ENCODE data around the gene APC2. TPM values are rescaled to one million over a fixed set of nuclear protein-coding genes. Genes with fewer than 3 reads are reported as not detected.

The APC2 gene
- total RNA-seq, 1 experiment from 2014 or later: 0.68 TPM

DNA sequence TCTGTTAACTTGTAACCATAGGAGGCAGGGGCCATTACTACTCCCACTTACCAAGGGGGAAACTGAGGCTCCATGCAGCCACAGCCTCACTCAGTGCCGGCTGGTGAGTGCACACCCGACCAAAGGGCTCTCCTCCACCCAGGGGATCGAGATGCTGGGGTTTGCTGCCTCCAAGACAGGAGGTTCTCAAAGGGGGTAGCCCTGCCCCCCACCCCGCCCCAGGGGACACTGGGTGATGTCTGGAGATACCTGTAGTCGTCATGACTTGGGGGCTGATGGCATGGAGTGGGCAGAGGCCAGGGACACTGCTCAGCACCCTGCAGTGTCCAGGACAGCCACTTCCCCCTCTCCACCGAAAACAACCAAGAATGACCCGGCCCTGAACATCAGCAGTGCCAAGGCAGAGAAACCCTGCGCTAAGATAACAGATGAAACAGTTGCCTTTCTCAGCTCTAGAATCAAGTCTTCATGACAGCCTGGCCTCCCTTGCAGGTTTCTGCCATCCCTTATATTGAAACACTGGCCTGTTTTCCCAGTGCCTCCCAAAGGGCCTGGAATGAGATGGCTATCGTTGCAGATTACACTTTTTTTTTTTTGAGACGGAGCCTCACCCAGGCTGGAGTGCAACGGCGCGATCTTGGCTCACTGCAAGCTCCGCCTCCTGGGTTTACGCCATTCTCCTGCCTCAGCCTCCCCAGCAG, 44.3 kb downstream of the APC2 start:
- H3K79me2 ChIP-seq (ENCODE audit: insufficient read depth, low read length): no peaks in the 10 kb centered on the region
- no peak for DNase-seq
- H3K14ac ChIP-seq (ENCODE audit: insufficient read depth, low read length): no peak overlapping the region
- no peak overlapping the region for H4K91ac ChIP-seq (ENCODE audit: insufficient read length, low read depth, low read length)
- peaks cover 3% of the 10 kb centered on the region; the same call in 1 of the 2 replicates for H3K27me3 ChIP-seq (ENCODE audit: insufficient read depth, low read length)
- H3K27me3 Mint-ChIP-seq (ENCODE audit: low read depth): peaks cover 60% of the 10 kb centered on the region
- no peak overlapping the region for H3K18ac ChIP-seq (ENCODE audit: insufficient read length, low read depth, low read length)
- no peak overlapping the region for H4K5ac ChIP-seq (ENCODE audit: insufficient read length, low read depth, low read length)
- no peak overlapping the region for H3K4me3 Mint-ChIP-seq
- H3K4me1 ChIP-seq (ENCODE audit: insufficient read depth, low read length): no peaks in the 10 kb centered on the region
- no peak overlapping the region for H2BK20ac ChIP-seq (ENCODE audit: low read depth, low read length, poor library complexity, severe bottlenecking)
- no CpG with 5 or more reads among the region's 15 CpGs for WGBS (ENCODE audit: extremely low coverage, insufficient read length, low lambda C conversion rate)
- H3K4me2 ChIP-seq (ENCODE audit: insufficient read depth, insufficient read length, low read length): no peak overlapping the region
- H3K56ac ChIP-seq (ENCODE audit: insufficient read length, low read depth, low read length): no peak overlapping the region
- H3K9me3 Mint-ChIP-seq: no peaks in the 10 kb centered on the region; a peak in 1 of 5 replicates
- H2AFZ ChIP-seq (ENCODE audit: low read length): no peak overlapping the region
- H3K9me3 ChIP-seq (ENCODE audit: control insufficient read depth, low read depth, low read length): no peaks in the 10 kb centered on the region
- H3K4ac ChIP-seq (ENCODE audit: low read depth, low read length): no peak overlapping the region
- no peaks in the 10 kb centered on the region for H4K20me1 ChIP-seq (ENCODE audit: control insufficient read depth, insufficient read depth, insufficient read length)
- H3K79me1 ChIP-seq (ENCODE audit: insufficient read depth, low read depth, low read length, poor library complexity, severe bottlenecking): no peaks in the 10 kb centered on the region
- no peak overlapping the region for H2BK120ac ChIP-seq (ENCODE audit: low read depth, low read length, poor library complexity, severe bottlenecking)
- no peak for TF ChIP-seq CTCF (conservative IDR thresholded peaks at IDR 0.05)
- no peak overlapping the region for H3K27ac ChIP-seq (ENCODE audit: insufficient read length, low read depth, low read length)
- no peak overlapping the region for H3K9ac ChIP-seq (ENCODE audit: extremely low read depth, insufficient read length, low read length)
- H2BK15ac ChIP-seq (ENCODE audit: low read depth, low read length): no peak overlapping the region
- no peaks in the 10 kb centered on the region; a peak in 1 of 7 replicates for H3K36me3 Mint-ChIP-seq (ENCODE audit: insufficient read depth in 1 of 3, low read depth in 3 of 3)
- H2BK12ac ChIP-seq (ENCODE audit: insufficient read length, low read depth, low read length): no peak overlapping the region
- H3K23me2 ChIP-seq (ENCODE audit: insufficient read length, low read depth, low read length, poor library complexity, severe bottlenecking): peaks cover 9% of the 10 kb centered on the region
- no peak overlapping the region for H3K27ac Mint-ChIP-seq
- H2AK5ac ChIP-seq (ENCODE audit: insufficient read length, low read length): no peak overlapping the region
- H3K4me1 Mint-ChIP-seq: peaks cover 4 to 19% of the 10 kb centered on the region in 2 experiments
- no peak overlapping the region for H2BK5ac ChIP-seq (ENCODE audit: insufficient read length, low read length)
- no peak overlapping the region for H4K8ac ChIP-seq (replicated peaks; ENCODE audit: insufficient read length, low read depth, low read length)
- H3K23ac ChIP-seq (ENCODE audit: insufficient read length, low read depth, low read length): no peak overlapping the region
- H3T11ph ChIP-seq (ENCODE audit: low read length): no peak overlapping the region
